ENCODE data around the gene CPED1.

The CPED1 gene

GRCh38 chr7:121160150-121161008 is 171.9 kb downstream of the CPED1 start:
- no peak for TF ChIP-seq EZH2 (IDR thresholded peaks at IDR 0.05; ENCODE audit: borderline replicate concordance, low read length)
- TF ChIP-seq CTCF (IDR thresholded peaks at IDR 0.05; ENCODE audit: low read length): no peak
- H4K20me1 ChIP-seq (ENCODE audit: insufficient read depth, low read length): no peaks in the 10 kb centered on the region
- H3K9me2 ChIP-seq (ENCODE audit: low read depth, low read length): no peaks in the 10 kb centered on the region
- no peak overlapping the region for H3K9ac ChIP-seq (ENCODE audit: low read length)
- no peaks in the 10 kb centered on the region for H3K9me3 ChIP-seq (ENCODE audit: low read length)
- H3K4me1 ChIP-seq (ENCODE audit: insufficient read depth, low read length, severe bottlenecking): peaks cover 28% of the 10 kb centered on the region
- no peak overlapping the region for H2AFZ ChIP-seq (ENCODE audit: low read length)
- H3K36me3 ChIP-seq (ENCODE audit: insufficient read depth, low read length): no peaks in the 10 kb centered on the region
- no peaks in the 10 kb centered on the region for H3K79me2 ChIP-seq (ENCODE audit: insufficient read depth, low read length)
- no peak overlapping the region for H3K4me3 ChIP-seq (ENCODE audit: low read depth, low read length, poor library complexity, severe bottlenecking)
- no peak overlapping the region for H3K4me2 ChIP-seq (ENCODE audit: low read length)
- H3F3A ChIP-seq (ENCODE audit: insufficient read depth, low read length): no peaks in the 10 kb centered on the region
- H3K27me3 ChIP-seq (ENCODE audit: insufficient read depth, low read length): no peaks in the 10 kb centered on the region
- H3K27ac ChIP-seq (ENCODE audit: low read depth, low read length, poor library complexity, severe bottlenecking): peak overlapping the region; percentile 4

- H3K9me3 ChIP-seq (ENCODE audit: low read length): no peaks in the 10 kb centered on the region
- H3K36me3 ChIP-seq (ENCODE audit: insufficient read depth, low read length): no peaks in the 10 kb centered on the region
Measured at GRCh38 chr7:121163699-121164098, 175.2 kb downstream of the CPED1 start.

GRCh38 chr7:121164247-121164646 is 175.7 kb downstream of the CPED1 start:
- H3K36me3 ChIP-seq (ENCODE audit: insufficient read depth, low read length): no peaks in the 10 kb centered on the region
- H3K4me1 ChIP-seq (ENCODE audit: insufficient read depth, low read length, severe bottlenecking): peaks cover 49% of the 10 kb centered on the region
- no peaks in the 10 kb centered on the region for H3K79me2 ChIP-seq (ENCODE audit: insufficient read depth, low read length)
- H3K4me3 ChIP-seq (ENCODE audit: low read depth, low read length, poor library complexity, severe bottlenecking): no peak overlapping the region
- no peaks in the 10 kb centered on the region for H3K27me3 ChIP-seq (ENCODE audit: insufficient read depth, low read length)
- TF ChIP-seq EZH2 (IDR thresholded peaks at IDR 0.05; ENCODE audit: borderline replicate concordance, low read length): no peak
- no peaks in the 10 kb centered on the region for H3K9me3 ChIP-seq (ENCODE audit: low read length)
- no peak overlapping the region for H2AFZ ChIP-seq (ENCODE audit: low read length)
- no peaks in the 10 kb centered on the region for H3F3A ChIP-seq (ENCODE audit: insufficient read depth, low read length)
- no peaks in the 10 kb centered on the region for H3K9me2 ChIP-seq (ENCODE audit: low read depth, low read length)
- H4K20me1 ChIP-seq (ENCODE audit: insufficient read depth, low read length): no peaks in the 10 kb centered on the region
- peak overlapping the region; percentile 28 for H3K27ac ChIP-seq (ENCODE audit: low read depth, low read length, poor library complexity, severe bottlenecking)
- H3K4me2 ChIP-seq (ENCODE audit: low read length): no peak overlapping the region; the same call in 1 of the 2 replicates
- peak overlapping the region; percentile 1 for H3K9ac ChIP-seq (ENCODE audit: low read length)

More at GRCh38 chr7:121163699-121164098, 175.2 kb downstream of the CPED1 start:
- Histone ChIP-seq H3K27ac (ENCODE audit: low read depth, low read length, poor library complexity, severe bottlenecking) (peak overlapping the region; percentile 28), H3K27me3 (ENCODE audit: insufficient read depth, low read length) (no peaks in the 10 kb centered on the region), H3K4me3 (ENCODE audit: low read depth, low read length, poor library complexity, severe bottlenecking) (no peak overlapping the region), H3K9ac (ENCODE audit: low read length) (peak overlapping the region; percentile 1; the same call in 1 of the 2 replicates), H3K4me2 (ENCODE audit: low read length) (no peak overlapping the region), H3F3A (ENCODE audit: insufficient read depth, low read length) (no peaks in the 10 kb centered on the region), H3K79me2 (ENCODE audit: insufficient read depth, low read length) (no peaks in the 10 kb centered on the region), H4K20me1 (ENCODE audit: insufficient read depth, low read length) (no peaks in the 10 kb centered on the region), H2AFZ (ENCODE audit: low read length) (no peak overlapping the region), H3K4me1 (ENCODE audit: insufficient read depth, low read length, severe bottlenecking) (peaks cover 49% of the 10 kb centered on the region), H3K9me2 (ENCODE audit: low read depth, low read length) (no peaks in the 10 kb centered on the region)
- peak; percentile 62; the same call in 1 of the 2 replicates for TF ChIP-seq CTCF (IDR thresholded peaks at IDR 0.05; ENCODE audit: low read length)
- no peak for TF ChIP-seq EZH2 (IDR thresholded peaks at IDR 0.05; ENCODE audit: borderline replicate concordance, low read length)

Data from OCI-LY1 (cell line).